BE2C (cell line): ENCODE data around the gene MPV17L2.

ENCODE experiments used
- DNase-seq: peaks from one replicate; pipeline ENCODE4 v3.0.0-alpha.2; 2020
- H3K27me3 ChIP-seq: fragments of 250-450 bp; sonication (Bioruptor Pico); 2 replicates; pipeline ENCODE4 v1.5.1; 2020; ENCODE audit warnings: mild to moderate bottlenecking
- H3K36me3 ChIP-seq: fragments of 250-450 bp; sonication (Bioruptor Pico); 2 replicates; pipeline ENCODE4 v1.5.1; 2020; ENCODE audit warnings: mild to moderate bottlenecking
- H3K4me1 ChIP-seq: fragments of 250-450 bp; sonication (Bioruptor Pico); 2 replicates; pipeline ENCODE4 v1.5.1; 2020
- H3K4me3 ChIP-seq: 2 replicates; pipeline ENCODE4 v1.5.1; 2011; ENCODE audit warnings: low read depth, low read length
- H3K9me3 ChIP-seq: fragments of 250-450 bp; sonication (Bioruptor Pico); 2 replicates; pipeline ENCODE4 v1.5.1; 2020
- TF ChIP-seq, protein P1 (sequence below): IDR thresholded peaks from 2 replicates; pipeline ENCODE4 v1.5.1; 2012; ENCODE audit warnings: mild to moderate bottlenecking, low read depth, low read length

Gene MPV17L2

DNA sequence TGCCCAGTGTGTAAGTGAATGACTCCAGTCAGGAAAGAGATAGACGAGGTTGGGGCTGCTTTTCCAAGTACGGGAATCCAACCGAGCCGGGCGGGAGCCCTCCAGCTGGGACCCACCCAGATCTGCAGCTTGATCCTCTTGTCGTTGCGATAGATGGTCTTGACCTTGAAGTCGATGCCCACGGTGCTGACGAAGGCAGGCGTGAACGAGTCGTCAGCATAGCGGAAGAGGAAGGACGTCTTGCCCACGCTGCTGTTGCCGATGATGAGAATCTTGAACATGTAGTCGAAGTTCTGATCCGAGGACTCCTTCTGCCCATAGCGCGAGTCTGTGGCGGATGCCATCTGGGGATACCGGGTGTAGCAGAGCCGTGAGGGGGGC, 9.4 kb downstream of the MPV17L2 start:
- no peak for DNase-seq
- Histone ChIP-seq H3K4me1 (no peaks in the 10 kb centered on the region), H3K27me3 (no peaks in the 10 kb centered on the region), H3K36me3 (peaks cover 28% of the 10 kb centered on the region), H3K4me3 (peak overlapping the region; percentile 67), H3K9me3 (no peaks in the 10 kb centered on the region)
- TF ChIP-seq, protein P1, sequence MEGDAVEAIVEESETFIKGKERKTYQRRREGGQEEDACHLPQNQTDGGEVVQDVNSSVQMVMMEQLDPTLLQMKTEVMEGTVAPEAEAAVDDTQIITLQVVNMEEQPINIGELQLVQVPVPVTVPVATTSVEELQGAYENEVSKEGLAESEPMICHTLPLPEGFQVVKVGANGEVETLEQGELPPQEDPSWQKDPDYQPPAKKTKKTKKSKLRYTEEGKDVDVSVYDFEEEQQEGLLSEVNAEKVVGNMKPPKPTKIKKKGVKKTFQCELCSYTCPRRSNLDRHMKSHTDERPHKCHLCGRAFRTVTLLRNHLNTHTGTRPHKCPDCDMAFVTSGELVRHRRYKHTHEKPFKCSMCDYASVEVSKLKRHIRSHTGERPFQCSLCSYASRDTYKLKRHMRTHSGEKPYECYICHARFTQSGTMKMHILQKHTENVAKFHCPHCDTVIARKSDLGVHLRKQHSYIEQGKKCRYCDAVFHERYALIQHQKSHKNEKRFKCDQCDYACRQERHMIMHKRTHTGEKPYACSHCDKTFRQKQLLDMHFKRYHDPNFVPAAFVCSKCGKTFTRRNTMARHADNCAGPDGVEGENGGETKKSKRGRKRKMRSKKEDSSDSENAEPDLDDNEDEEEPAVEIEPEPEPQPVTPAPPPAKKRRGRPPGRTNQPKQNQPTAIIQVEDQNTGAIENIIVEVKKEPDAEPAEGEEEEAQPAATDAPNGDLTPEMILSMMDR = no peak

DNA sequence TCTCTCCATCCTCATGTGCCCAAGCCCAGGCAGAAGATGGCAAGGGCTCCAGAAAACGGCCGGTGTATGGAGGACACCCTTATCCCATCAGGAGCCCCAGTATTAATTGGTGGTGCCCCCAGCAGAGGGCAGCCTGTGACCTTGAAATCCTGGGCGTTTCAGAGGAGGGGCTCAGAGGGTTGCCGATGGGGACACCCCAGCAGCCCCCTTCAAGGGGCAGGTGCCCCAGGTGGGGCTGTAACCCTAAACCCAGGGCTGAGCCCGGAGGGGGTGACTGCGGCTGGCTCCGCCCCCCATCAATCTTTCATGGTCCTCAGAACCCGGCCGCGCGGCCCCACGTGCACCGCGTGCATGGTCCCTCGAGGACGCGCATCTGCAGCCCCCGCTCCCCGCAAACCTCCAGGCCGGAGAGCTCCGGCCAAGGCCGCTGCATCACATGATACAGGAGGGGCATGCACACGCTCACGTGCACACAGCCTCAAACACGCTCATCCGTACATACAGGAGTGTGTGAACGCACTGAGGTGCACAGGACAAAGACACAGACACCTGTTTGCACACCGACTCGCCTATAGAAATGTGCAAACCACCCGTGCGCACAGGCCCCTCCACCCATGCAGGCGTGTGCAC, 9.9 kb downstream of the MPV17L2 start:
- no peaks in the 10 kb centered on the region for H3K4me1 ChIP-seq
- H3K27me3 ChIP-seq = no peaks in the 10 kb centered on the region
- no peaks in the 10 kb centered on the region for H3K9me3 ChIP-seq
- H3K36me3 ChIP-seq = peaks cover 27% of the 10 kb centered on the region
- peak; percentile 34 for DNase-seq
- H3K4me3 ChIP-seq = peak overlapping the region; percentile 67
- TF ChIP-seq, protein P1 = peak; percentile 23; the same call in 1 of the 2 replicates

DNA sequence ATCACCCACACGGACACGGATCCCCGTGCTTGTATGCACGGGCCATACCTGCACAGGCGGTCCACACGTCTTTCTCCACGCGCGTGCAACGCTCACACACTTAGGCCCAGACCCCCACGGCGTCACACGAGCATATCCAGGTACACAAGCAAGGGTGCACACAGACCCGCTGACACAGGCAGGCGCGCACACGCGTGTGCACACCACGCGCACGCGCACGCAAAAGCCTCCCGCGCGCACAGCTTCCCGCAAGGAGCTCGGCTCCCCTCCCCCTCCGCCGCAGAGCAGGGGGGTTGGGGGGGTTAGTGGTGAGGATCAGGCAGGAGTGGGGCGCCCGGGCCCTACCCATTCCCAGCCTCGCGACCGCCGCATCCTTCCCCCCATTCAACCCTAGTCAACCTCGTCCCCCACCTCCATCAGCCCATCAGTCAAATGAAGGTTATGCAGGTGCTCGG, 10.4 kb downstream of the MPV17L2 start:
- Histone ChIP-seq H3K27me3 (no peaks in the 10 kb centered on the region), H3K4me1 (no peaks in the 10 kb centered on the region), H3K9me3 (no peaks in the 10 kb centered on the region), H3K4me3 (peak overlapping the region; percentile 67), H3K36me3 (peaks cover 22% of the 10 kb centered on the region)
- DNase-seq = peak; percentile 33
- TF ChIP-seq, protein P1 = no peak

DNA sequence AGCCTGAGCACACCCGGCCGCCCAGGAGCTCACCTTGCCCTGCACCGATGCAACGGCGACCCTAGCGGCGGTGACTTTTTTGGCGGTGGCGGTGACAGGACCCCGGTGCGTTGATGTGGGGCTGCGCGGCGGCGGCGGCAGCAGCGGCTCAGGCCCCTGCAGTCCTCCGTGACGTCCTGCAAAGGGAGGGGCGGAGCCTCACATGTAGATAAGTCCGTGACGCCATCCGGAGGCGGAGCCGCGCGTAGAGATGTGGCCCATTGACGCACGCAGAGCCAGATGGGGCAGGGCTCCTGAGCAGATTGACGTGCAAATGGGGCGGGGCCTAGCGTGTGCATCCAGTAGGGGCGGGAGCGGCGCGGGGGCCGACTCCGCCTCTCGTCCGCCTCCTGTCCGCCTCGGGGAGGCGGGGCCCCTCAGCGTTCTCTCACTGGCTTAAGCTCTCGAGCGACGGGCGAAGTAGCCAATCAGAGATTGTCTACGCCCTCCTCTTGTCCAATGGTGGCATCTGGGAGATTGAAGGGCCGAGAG, 10.9 kb downstream of the MPV17L2 start, which contains the start of gene RAB3A:
Gene RAB3A, minus strand, starts transcription at position 180 of the 531 bp plus-strand sequence. CDS start 1,302 bp downstream, outside the sequence.
- peak within 1 kb of the TSS; percentile 79 for H3K4me3 ChIP-seq
- no peaks in the 10 kb centered on the region for H3K9me3 ChIP-seq
- H3K4me1 ChIP-seq = no peaks in the 10 kb centered on the region
- peaks cover 18% of the 10 kb centered on the region for H3K36me3 ChIP-seq
- H3K27me3 ChIP-seq = no peaks in the 10 kb centered on the region
- TF ChIP-seq, protein P1 = no peak
- peak; percentile 100 for DNase-seq

DNA sequence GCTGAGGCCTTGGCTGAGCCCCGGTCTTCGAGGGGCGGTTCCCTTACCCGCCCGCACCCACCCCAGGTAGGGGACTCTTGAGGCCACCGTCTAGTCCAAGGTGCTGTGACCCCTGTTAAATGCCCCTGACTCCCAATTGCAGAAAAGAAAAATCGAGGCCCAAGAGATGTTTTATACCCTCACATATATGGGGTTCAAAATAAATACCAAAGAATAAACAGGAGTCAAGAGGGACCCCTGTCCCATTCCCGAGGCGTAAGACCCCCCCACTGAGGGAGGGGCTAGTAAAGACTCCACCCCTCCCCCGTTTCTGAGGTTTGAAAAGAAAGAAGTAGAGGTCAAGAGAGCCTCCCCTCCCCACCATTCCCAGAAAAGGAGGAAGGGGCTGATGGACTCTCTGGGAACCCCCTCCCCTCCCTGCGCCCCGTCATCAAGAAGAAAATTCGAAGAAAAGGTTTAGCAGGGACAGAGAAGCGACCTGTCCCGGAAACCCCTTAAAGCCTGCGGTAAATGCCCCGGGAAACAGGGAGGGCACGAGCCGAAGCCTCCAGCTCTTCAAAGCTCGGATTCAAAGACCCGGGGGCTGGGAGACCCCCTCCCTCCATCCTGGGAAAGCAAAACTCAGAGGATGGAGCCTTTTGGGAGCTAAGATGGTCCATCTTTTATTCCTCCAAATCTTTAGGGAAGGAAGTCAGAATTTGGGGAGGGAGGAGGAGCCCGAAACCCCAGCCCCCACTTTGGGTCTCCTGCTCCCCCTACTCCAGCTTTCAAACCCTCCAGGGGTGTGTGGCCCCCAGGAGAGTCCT, 11.6 kb downstream of the MPV17L2 start:
- TF ChIP-seq, protein P1 = no peak
- H3K4me1 ChIP-seq = no peaks in the 10 kb centered on the region
- DNase-seq = peak; percentile 41
- H3K9me3 ChIP-seq = no peaks in the 10 kb centered on the region
- H3K27me3 ChIP-seq = no peaks in the 10 kb centered on the region
- H3K4me3 ChIP-seq = peak overlapping the region; percentile 79
- H3K36me3 ChIP-seq = peaks cover 16% of the 10 kb centered on the region
